ENCODE data around the gene RGS12. TPM values are rescaled to one million over a fixed set of nuclear protein-coding genes. Genes with fewer than 3 reads are reported as not detected.
"Not testable (repeated sequence)": the region's sequence is repeated elsewhere in the genome, so short reads cannot be mapped to it uniquely, and the experiment has no call there.

The RGS12 gene
- total RNA-seq, 1 donor from 2014 or later: 34.2 TPM

DNA sequence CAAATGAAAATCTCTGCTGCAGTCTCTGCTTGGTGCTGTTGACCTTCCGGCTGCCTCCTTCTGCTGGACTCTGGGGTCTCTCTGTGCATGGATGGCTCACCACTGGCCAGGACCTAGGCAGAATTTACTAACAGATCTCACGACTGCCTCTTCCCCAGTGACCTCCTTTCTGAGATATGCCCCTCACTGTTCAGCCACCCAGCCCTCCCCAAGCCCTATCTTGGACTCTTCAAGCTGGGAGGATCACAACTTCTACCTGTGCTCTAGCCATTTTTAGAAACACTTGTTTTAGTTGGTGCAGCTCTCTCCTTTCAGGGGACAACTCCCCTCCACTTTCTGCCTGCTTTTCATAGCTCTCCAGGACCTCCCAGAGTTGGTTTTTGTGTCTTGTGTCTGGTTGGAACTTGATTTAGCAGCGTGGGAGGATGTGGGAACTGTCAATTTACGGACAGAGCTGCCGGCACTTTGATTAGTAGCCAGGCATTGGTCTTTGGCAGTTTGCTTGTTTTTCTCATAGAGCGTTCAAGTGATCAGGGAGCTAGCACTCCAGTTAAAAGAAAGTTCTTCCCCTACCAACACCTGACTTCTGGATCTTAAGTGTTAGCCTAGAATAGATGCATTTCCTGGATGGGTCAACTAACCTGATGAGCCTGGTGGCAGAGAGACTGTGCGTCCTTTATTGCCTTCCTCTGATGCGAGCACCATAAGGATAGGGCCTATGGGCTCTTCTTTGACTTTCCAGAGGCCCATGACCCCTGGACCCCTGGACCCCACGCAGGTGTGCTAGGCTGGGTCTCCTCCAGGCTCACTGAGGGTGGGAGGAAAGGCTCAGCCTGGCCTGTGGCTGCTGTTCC lies 6.5 kb downstream of the RGS12 start:
- FAIRE-seq: no peak
- no peak for TF ChIP-seq CTCF (IDR thresholded peaks at IDR 0.05; ENCODE audit: insufficient read depth, low read length, severe bottlenecking)
- Histone ChIP-seq H3K27me3 (ENCODE audit: control insufficient read depth, insufficient read depth, low read length) (peaks cover 7% of the 10 kb centered on the region), H3K4me3 (ENCODE audit: low read depth, low read length) (no peak overlapping the region), H3K36me3 (ENCODE audit: control insufficient read depth, insufficient read depth, low read length) (no peaks in the 10 kb centered on the region)
- DNase-seq (ENCODE audit: low read depth): no peak

DNA sequence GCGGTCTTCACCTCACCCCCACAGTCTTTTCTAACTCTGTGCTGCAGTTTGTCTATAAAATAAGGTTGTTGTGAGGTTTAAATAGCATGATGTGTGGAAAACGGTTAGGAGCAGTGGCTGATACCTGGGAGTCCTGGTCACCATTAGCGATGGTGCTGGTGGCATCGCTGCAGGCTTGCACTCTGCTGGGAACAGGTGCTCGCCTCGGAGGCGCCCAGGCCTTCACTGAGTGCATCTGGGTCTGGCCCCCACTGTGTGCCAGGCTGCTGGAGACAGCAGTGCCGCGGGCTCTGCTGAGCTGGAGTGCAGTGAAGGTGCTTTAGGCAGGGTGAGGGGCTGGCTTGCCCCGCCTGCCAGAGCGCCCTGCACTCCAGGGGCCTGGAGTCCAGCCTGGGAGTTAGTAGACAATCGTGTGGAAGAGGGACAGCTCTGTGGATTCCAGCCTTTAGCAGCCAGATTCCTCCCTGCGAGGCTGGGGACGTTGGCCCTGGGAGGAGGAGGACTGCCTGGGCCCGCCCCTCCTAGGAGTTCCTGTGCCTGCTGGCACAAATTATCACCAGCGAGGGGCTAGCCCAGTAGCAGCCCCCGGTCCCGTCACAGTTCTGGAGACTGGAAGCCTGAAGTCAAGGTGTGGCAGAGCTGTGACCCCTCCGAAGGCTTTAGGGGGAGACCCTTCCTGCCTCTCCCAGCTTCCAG lies 7.3 kb downstream of the RGS12 start:
- TF ChIP-seq CTCF (IDR thresholded peaks at IDR 0.05; ENCODE audit: insufficient read depth, low read length, severe bottlenecking): no peak
- DNase-seq (ENCODE audit: low read depth): no peak
- Histone ChIP-seq H3K4me3 (ENCODE audit: low read depth, low read length) (no peak overlapping the region), H3K27me3 (ENCODE audit: control insufficient read depth, insufficient read depth, low read length) (peaks cover 7% of the 10 kb centered on the region), H3K36me3 (ENCODE audit: control insufficient read depth, insufficient read depth, low read length) (no peaks in the 10 kb centered on the region)
- no peak for FAIRE-seq

GRCh38 chr4:3300882-3301281 lies 8.1 kb downstream of the RGS12 start:
- H3K27me3 ChIP-seq (ENCODE audit: control insufficient read depth, insufficient read depth, low read length); H3K4me3 ChIP-seq (ENCODE audit: low read depth, low read length); DNase-seq (ENCODE audit: low read depth); H3K36me3 ChIP-seq (ENCODE audit: control insufficient read depth, insufficient read depth, low read length); FAIRE-seq: not testable (repeated sequence)

- no peak overlapping the region for H3K4me3 ChIP-seq (ENCODE audit: low read depth, low read length)
- H3K27me3 ChIP-seq (ENCODE audit: control insufficient read depth, insufficient read depth, low read length): peaks cover 7% of the 10 kb centered on the region
- H3K36me3 ChIP-seq (ENCODE audit: control insufficient read depth, insufficient read depth, low read length): no peaks in the 10 kb centered on the region
- no peak for TF ChIP-seq CTCF (IDR thresholded peaks at IDR 0.05; ENCODE audit: insufficient read depth, low read length, severe bottlenecking)
- FAIRE-seq (no peak), DNase-seq (ENCODE audit: low read depth) (no peak)
Observed at GRCh38 chr4:3301450-3302172, 8.8 kb downstream of the RGS12 start.

GRCh38 chr4:3302173-3302785 lies 9.5 kb downstream of the RGS12 start:
- Histone ChIP-seq H3K27me3 (ENCODE audit: control insufficient read depth, insufficient read depth, low read length) (peaks cover 11% of the 10 kb centered on the region), H3K4me3 (ENCODE audit: low read depth, low read length) (no peak overlapping the region), H3K36me3 (ENCODE audit: control insufficient read depth, insufficient read depth, low read length) (no peaks in the 10 kb centered on the region)
- DNase-seq (ENCODE audit: low read depth) (no peak), FAIRE-seq (no peak)
- TF ChIP-seq CTCF (IDR thresholded peaks at IDR 0.05; ENCODE audit: insufficient read depth, low read length, severe bottlenecking): no peak

Data from bronchial epithelial cell (primary cell).